GM12878 (cell line): Measurements from ENCODE around the gene RAD51B. TPM values are rescaled to one million over a fixed set of nuclear protein-coding genes. Genes with fewer than 3 reads are reported as not detected.

Experiments
- ATAC-seq: fragments of 200-7000 bp; cut with Tn5 transposase; 3 replicates; pipeline ENCODE4 v1.9.1; 2020; ENCODE audit warnings: mild to moderate bottlenecking, moderate library complexity
- BruUV-seq: library from RNA; stranded (reverse); fragments of 400-500 nt; replicated peaks from 2 replicates; lab custom pipeline; 2021; lab: Mats Ljungman, UMichigan
- CTCF ChIA-PET: fragments of 300-600 bp; sonication (Branson Sonifier 250); formaldehyde crosslinking; extraction: SDS; loops from one replicate; lab custom pipeline; 2021; ENCODE audit warnings: inconsistent platforms; lab: Yijun Ruan, JAX
- POLR2A ChIA-PET: fragments of 350-600 bp; formaldehyde crosslinking; extraction: SDS; loops from one replicate; lab custom pipeline; 2021; ENCODE audit warnings: inconsistent platforms; lab: Charles Lee
- RAD21 ChIA-PET: fragments of 300-600 bp; sonication (Branson Sonifier 250); formaldehyde crosslinking; loops from one replicate; lab custom pipeline; 2023; ENCODE audit warnings: antibody characterized with exemption; ENCODE audit not compliant: unreplicated experiment; lab: Charles Lee
- SMC1A ChIA-PET: fragments of 300-600 bp; sonication (Branson Sonifier 250); formaldehyde crosslinking; loops from one replicate; lab custom pipeline; 2023; ENCODE audit not compliant: unreplicated experiment, uncharacterized antibody; lab: Charles Lee
- DNase-seq: peaks from one replicate; pipeline ENCODE4 v3.0.0-alpha.2; 2011; ENCODE audit warnings: low read depth, low spot score
- FAIRE-seq: peaks from 3 replicates; lab custom pipeline; 2011; peaks lifted over from hg19 to GRCh38; lab: Jason Lieb, UNC
- H2AFZ ChIP-seq: 2 replicates; pipeline ENCODE4 v1.6.0; 2011; ENCODE audit warnings: low read depth, low read length, control low read depth; ENCODE audit not compliant: control insufficient read depth
- H3K27ac ChIP-seq: 2 replicates; pipeline ENCODE4 v1.5.1; 2011; ENCODE audit warnings: control low read depth; ENCODE audit not compliant: control insufficient read depth, insufficient read depth
- H3K27me3 ChIP-seq, 2 experiments: replicated peaks in 1 of 2; 2 replicates each; pipeline versions ENCODE4 v1.6.0 to v1.6.1; 2011; ENCODE audit warnings: low read length in 1 of 2; ENCODE audit not compliant: control insufficient read depth in 2 of 2, insufficient read depth in 2 of 2
- H3K36me3 ChIP-seq, 2 experiments: 2 replicates each; pipeline ENCODE4 v1.5.1; 2011; ENCODE audit warnings: low read length in 1 of 2; ENCODE audit not compliant: control insufficient read depth in 2 of 2, insufficient read depth in 2 of 2
- H3K4me1 ChIP-seq: 2 replicates; pipeline ENCODE4 v1.6.1; 2011; ENCODE audit warnings: mild to moderate bottlenecking, low read length, moderate library complexity, mixed read lengths; ENCODE audit not compliant: control insufficient read depth, insufficient read depth
- H3K4me2 ChIP-seq: 2 replicates; pipeline ENCODE4 v1.6.0; 2011; ENCODE audit warnings: control low read depth; ENCODE audit not compliant: control insufficient read depth, insufficient read depth
- H3K4me3 ChIP-seq: fragments of 200-600 bp; sonication (generic); 2 replicates; pipeline ENCODE4 v1.5.1; 2016
- H3K79me2 ChIP-seq: 2 replicates; pipeline ENCODE4 v1.6.0; 2011; ENCODE audit warnings: low read length; ENCODE audit not compliant: control insufficient read depth, insufficient read depth
- H3K9ac ChIP-seq: 2 replicates; pipeline ENCODE4 v1.8.0; 2011; ENCODE audit warnings: low read length, control low read depth, mixed read lengths; ENCODE audit not compliant: control insufficient read depth, insufficient read depth
- H3K9me3 ChIP-seq: replicated peaks from 3 replicates; pipeline ENCODE4 v1.5.1; 2011; ENCODE audit warnings: mild to moderate bottlenecking, low read length; ENCODE audit not compliant: control insufficient read depth, insufficient read depth
- H4K20me1 ChIP-seq: 2 replicates; pipeline ENCODE4 v1.6.0; 2011; ENCODE audit not compliant: control insufficient read depth, insufficient read depth
- ASH2L ChIP-seq: fragments of 300-600, 200-600 bp; sonication (generic); IDR thresholded peaks from 2 replicates; pipeline ENCODE4 v1.6.1; 2017; ENCODE audit warnings: low read depth, mild to moderate bottlenecking, borderline replicate concordance
- ATF7 ChIP-seq: fragments of 450-650 bp; IDR thresholded peaks from 2 replicates; pipeline ENCODE4 v1.6.1; 2016; ENCODE audit warnings: low read depth, mild to moderate bottlenecking
- CREB1 ChIP-seq: IDR thresholded peaks from 2 replicates; pipeline ENCODE4 v1.6.1; 2012; ENCODE audit warnings: low read depth, mild to moderate bottlenecking, inconsistent platforms
- MYB ChIP-seq: fragments of 150-350 bp; IDR thresholded peaks from 2 replicates; pipeline ENCODE4 v1.6.1; 2014; ENCODE audit warnings: mild to moderate bottlenecking, low read depth, low read length, borderline replicate concordance
- SMAD5 ChIP-seq: IDR thresholded peaks from 2 replicates; pipeline ENCODE4 v1.6.1; 2016; ENCODE audit warnings: antibody characterized with exemption, low read depth
- SREBF2 ChIP-seq: IDR thresholded peaks from 2 replicates; pipeline ENCODE4 v1.6.1; 2012; ENCODE audit warnings: mild to moderate bottlenecking, low read length
- YBX1 ChIP-seq: fragments of 450-650 bp; IDR thresholded peaks from 2 replicates; pipeline ENCODE4 v1.6.1; 2016; ENCODE audit warnings: antibody characterized with exemption
- WGBS: methylation state at CpG from one replicate; pipeline ENCODE4 v1.1.6; 2016; ENCODE audit warnings: low lambda C conversion rate; ENCODE audit not compliant: insufficient replicate concordance, insufficient coverage; ENCODE audit errors: missing lambda C conversion rate; 5-methylcytosine and 5-hydroxymethylcytosine counted together
- in situ Hi-C: fragments of 300-500 bp; cut with MboI; formaldehyde crosslinking; loops from 9 replicates; pipeline ENCODE4 v1.14.3; 2018; ENCODE audit warnings: mixed read lengths
- intact Hi-C: fragments of 100-400 bp; cut with micrococcal nuclease; formaldehyde crosslinking; loops from one replicate; pipeline ENCODE4 v1.14.2; 2022; ENCODE audit not compliant: unreplicated experiment
- polyA plus RNA-seq, 11 experiments: library from polyadenylated mRNA; depleted of rRNA in 4 of 11; unstranded in 6 of 11; stranded (reverse) in 5 of 11; fragments of >200 nt; fragmentation: Nextera tagmentation in 4 of 11; fragmentation: Illumina TruSeq in 1 of 11; extraction: Ambion mirVana in 4 of 11; extraction: Trizol in 1 of 11; gene quantifications; 1 replicate in 1 of 11; 2 replicates in 10 of 11; pipeline versions ENCODE4 v1.2.1 to v1.2.3, GENCODE V29; 2011 to 2016; ENCODE audit warnings: inconsistent platforms in 2 of 11, missing spikeins in 2 of 11, low read depth in 1 of 11
- total RNA-seq, 4 experiments: library from RNA; depleted of rRNA in 3 of 4; stranded (reverse); fragments of >200 nt in 3 of 4; fragmentation: Illumina TruSeq in 1 of 4; extraction: Trizol in 1 of 4; gene quantifications; 2 replicates each; pipeline versions ENCODE4 v1.2.1 to v1.2.3, GENCODE V29; 2013 to 2021
- TF ChIP-seq, protein P1 (sequence below): fragments of 150-350 bp; IDR thresholded peaks from 2 replicates; pipeline ENCODE4 v1.6.1; 2016; ENCODE audit warnings: low read depth, low read length

RAD51B gene
- total and polyA plus RNA-seq, 10 of the 15 experiments (the other 5 are each of a cell fraction or from before 2014, with no cell fraction given) = 9.8 to 26.8 (median 21.3) TPM

GRCh38 chr14:68167383-68168087, 348.0 kb downstream of the RAD51B start (continued):
- TF ChIP-seq, protein P1, sequence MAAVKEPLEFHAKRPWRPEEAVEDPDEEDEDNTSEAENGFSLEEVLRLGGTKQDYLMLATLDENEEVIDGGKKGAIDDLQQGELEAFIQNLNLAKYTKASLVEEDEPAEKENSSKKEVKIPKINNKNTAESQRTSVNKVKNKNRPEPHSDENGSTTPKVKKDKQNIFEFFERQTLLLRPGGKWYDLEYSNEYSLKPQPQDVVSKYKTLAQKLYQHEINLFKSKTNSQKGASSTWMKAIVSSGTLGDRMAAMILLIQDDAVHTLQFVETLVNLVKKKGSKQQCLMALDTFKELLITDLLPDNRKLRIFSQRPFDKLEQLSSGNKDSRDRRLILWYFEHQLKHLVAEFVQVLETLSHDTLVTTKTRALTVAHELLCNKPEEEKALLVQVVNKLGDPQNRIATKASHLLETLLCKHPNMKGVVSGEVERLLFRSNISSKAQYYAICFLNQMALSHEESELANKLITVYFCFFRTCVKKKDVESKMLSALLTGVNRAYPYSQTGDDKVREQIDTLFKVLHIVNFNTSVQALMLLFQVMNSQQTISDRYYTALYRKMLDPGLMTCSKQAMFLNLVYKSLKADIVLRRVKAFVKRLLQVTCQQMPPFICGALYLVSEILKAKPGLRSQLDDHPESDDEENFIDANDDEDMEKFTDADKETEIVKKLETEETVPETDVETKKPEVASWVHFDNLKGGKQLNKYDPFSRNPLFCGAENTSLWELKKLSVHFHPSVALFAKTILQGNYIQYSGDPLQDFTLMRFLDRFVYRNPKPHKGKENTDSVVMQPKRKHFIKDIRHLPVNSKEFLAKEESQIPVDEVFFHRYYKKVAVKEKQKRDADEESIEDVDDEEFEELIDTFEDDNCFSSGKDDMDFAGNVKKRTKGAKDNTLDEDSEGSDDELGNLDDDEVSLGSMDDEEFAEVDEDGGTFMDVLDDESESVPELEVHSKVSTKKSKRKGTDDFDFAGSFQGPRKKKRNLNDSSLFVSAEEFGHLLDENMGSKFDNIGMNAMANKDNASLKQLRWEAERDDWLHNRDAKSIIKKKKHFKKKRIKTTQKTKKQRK = no peak
- no peak for TF ChIP-seq MYB
- no peak for TF ChIP-seq SREBF2

DNA sequence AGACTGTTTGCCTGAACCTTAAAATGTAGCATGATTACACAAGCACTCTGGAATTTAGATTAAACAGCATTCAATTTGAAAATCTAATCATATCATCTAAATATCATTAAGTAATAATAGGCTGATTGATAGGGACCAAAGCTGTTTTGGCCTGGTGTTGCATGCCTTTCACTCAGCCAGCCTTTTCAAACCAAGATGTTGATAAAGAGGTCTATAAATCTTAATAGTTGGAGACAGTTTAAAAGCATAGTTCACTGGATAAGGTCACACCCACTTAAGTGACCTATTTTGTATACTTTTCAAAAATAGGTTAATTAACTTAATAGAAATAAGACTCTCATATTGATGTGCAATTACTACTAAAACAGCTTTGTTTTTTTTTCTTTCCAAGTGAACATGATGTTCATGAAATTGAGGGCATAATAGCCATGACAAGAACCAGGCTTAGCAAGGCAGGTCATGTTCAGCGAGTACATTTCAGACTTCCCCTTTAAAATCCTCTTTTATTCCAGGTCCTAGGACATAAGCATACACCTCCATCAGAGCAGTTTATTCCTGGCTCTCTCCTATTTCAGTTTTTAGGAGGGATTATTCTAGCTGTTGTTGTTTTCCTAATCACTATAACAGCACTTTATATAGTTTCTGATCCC, 349.0 kb downstream of the RAD51B start:
- Histone ChIP-seq H3K4me2 (no peak overlapping the region), H3K4me3 (no peak overlapping the region), H3K4me1 (no peaks in the 10 kb centered on the region), H4K20me1 (no peaks in the 10 kb centered on the region), H3K9ac (no peak overlapping the region), H3K36me3 (no peaks in the 10 kb centered on the region), H3K27me3 (no peaks in the 10 kb centered on the region), H3K27ac (no peak overlapping the region), H2AFZ (no peak overlapping the region), H3K9me3 (no peaks in the 10 kb centered on the region), H3K79me2 (no peaks in the 10 kb centered on the region)
- 100% methylated on average over 1 of the region's 1 CpG for WGBS
- TF ChIP-seq YBX1 (no peak), CREB1 (no peak), ASH2L (no peak), ATF7 (no peak), SMAD5 (no peak)
- in situ Hi-C loops (no loop called here), intact Hi-C loops (no loop called here)
- CTCF ChIA-PET = interaction anchor here (1.5 kb wide), 1 partner anchor 11 kb away, joined by 3 read pairs; no protein-coding TSS in a partner anchor
- SMC1A ChIA-PET = interaction anchor here (0.6 to 3.1 kb wide), 4 partner anchors 9 to 150 kb away, joined by 3 to 11 read pairs (median 3); no protein-coding TSS in a partner anchor
- DNase-seq = no peak
- POLR2A ChIA-PET = interaction anchor here (0.5 to 1.0 kb wide), 2 partner anchors 13 to 140 kb away, joined by 3 to 4 read pairs; no protein-coding TSS in a partner anchor
- RAD21 ChIA-PET = no interaction called here
- no peak for ATAC-seq
- FAIRE-seq = no peak
- BruUV-seq = no TSS peak
